ENCODE measurements around the gene ARHGAP30.
"Not testable (repeated sequence)": the region's sequence is repeated elsewhere in the genome, so short reads cannot be mapped to it uniquely, and the experiment has no call there.

ARHGAP30 gene, protein sequence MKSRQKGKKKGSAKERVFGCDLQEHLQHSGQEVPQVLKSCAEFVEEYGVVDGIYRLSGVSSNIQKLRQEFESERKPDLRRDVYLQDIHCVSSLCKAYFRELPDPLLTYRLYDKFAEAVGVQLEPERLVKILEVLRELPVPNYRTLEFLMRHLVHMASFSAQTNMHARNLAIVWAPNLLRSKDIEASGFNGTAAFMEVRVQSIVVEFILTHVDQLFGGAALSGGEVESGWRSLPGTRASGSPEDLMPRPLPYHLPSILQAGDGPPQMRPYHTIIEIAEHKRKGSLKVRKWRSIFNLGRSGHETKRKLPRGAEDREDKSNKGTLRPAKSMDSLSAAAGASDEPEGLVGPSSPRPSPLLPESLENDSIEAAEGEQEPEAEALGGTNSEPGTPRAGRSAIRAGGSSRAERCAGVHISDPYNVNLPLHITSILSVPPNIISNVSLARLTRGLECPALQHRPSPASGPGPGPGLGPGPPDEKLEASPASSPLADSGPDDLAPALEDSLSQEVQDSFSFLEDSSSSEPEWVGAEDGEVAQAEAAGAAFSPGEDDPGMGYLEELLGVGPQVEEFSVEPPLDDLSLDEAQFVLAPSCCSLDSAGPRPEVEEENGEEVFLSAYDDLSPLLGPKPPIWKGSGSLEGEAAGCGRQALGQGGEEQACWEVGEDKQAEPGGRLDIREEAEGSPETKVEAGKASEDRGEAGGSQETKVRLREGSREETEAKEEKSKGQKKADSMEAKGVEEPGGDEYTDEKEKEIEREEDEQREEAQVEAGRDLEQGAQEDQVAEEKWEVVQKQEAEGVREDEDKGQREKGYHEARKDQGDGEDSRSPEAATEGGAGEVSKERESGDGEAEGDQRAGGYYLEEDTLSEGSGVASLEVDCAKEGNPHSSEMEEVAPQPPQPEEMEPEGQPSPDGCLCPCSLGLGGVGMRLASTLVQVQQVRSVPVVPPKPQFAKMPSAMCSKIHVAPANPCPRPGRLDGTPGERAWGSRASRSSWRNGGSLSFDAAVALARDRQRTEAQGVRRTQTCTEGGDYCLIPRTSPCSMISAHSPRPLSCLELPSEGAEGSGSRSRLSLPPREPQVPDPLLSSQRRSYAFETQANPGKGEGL

DNA sequence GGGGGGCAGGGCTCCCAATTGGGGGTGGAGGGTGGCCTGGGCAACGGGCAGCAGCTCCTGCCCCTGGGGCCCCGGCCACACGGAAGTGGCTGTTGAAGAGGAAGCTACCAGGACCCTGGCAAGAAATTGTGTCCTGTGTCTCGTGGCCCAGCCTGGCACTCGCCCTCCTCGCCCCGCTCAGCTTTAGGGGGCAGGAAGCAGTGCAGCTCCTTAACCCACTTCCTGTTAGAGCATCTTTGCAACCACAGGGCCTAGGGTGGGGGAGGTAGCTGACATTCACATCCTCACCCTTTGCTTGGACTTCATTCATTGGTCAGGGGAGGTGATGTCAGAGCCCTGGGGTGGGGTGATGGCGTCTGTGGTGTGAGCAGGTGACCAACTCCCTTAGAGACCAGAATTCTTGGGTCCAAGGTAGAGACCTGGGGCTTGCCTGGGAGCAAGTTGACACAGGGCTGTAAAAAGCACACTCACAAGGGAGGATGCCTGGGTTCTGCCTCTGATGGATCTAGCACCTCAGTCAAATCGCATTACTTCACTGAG, at the start of gene ARHGAP30:
TSS of gene ARHGAP30 (minus strand) at position 161 of the 540 bp plus-strand sequence. CDS start 267 bp downstream, outside the sequence.
- no peak for DNase-seq

DNA sequence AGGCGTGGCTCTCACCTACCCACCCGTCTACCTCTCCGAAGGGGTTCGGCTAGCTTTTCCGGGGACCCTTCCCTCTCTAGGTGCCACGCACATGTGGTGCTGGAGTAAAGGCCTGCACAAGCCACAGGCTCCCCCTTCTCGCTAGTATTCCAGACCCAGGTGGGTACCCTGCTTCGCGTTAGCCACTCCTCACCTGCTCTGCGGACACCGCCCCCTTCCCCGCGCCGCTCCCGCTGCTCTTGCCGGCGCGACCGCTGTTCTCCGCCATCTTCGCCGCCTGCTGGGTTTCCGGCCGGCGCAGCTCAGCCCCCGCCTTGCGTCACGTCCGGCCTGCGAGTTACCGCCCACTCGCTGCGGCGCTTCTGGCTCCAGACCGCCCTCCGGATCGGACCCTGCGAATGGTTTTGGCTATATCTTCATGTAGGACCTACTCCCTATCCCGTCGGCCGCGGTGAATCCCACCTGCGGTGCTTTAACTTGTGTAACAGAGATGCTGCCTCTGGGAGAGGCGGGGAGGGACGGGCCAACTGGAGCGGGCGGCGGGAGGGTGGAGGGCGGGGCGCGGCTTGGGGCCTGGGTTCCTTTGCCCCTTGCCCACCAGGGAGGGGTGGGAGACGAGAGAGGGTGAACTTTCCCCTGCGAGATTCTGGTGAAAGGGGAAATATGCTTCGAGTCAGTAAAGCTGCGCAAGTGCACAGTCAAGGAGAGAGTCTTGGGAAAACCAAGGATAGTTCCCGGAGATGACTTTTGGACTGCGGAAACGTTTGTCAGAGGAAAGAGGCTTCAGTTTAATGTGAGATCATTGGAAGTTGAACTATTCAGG, 48.3 kb upstream of the ARHGAP30 start, which contains the start of the genes NIT1 and PFDN2:
TSS of gene NIT1 (plus strand) at position 347 of the 823 bp plus-strand sequence. CDS start at position 419, 72 bp downstream.
TSS of gene PFDN2 (minus strand) at position 279 of the 823 bp plus-strand sequence. CDS start at position 268, 11 bp downstream.
- peak; percentile 63 for DNase-seq

DNA sequence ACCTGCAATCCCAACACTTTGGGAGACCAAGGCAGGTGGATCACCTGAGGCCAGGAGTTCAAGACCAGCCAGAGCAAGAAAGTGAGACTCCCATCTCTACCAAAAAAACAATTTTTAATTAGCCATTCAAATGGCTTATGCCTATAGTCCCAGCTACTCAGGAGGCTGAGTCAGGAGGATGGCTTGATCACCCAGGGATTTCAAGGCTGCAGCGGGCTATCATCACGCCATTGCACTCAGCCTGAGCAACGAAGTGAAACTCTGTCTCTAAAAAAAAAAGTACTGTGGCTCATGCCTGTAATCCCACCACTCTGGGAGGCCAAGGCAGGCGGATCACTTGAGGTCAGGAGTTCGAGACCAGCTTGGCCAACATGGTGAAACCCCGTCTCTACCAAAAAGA, 46.3 kb upstream of the ARHGAP30 start:
- not testable (repeated sequence) for DNase-seq

DNA sequence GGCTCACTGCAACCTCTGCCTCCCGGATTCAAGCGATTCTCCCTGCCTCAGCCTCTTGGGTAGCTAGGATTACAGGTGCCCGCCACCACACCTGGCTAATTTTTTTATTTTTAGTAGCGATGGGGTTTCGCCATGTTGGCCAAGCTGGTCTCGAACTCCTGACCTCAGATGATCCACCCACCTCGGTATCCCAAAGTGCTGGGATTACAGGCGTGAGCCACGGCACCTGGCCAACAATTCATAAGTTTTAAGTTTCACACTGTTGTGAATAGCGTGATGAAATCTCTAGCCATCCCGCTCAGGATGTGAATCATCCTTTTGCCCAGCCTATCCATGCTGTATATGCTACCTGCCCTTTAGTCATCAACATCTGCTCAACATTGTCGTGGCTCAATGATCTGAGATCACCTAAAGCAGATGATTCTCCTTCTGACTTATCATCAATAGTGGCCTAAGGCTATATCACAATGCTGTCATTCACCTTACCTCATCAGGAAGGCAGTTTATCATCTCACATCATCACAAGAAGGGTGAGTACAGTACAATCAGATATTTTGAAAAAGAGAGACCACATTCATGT, 45.5 kb upstream of the ARHGAP30 start:
- DNase-seq: peak; percentile 68

DNA sequence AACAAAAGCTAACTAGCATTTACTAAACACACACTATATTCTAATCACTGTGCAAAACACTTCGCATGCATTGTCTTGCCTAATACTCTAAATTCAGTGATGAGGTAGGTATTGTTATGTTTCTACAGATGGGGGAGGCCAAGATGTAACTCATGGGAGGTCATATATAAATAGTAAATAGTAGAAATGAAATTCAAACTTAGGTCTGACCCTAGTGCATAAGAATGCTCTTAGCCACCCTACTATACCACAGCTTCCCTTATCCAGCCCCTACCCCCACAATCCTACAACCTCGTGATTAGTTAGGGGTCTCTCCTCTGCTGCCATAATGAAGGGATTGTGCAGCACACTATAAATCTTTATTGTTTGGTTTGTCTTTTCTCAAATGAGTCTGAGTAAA, 44.9 kb upstream of the ARHGAP30 start:
- no peak for DNase-seq

DNA sequence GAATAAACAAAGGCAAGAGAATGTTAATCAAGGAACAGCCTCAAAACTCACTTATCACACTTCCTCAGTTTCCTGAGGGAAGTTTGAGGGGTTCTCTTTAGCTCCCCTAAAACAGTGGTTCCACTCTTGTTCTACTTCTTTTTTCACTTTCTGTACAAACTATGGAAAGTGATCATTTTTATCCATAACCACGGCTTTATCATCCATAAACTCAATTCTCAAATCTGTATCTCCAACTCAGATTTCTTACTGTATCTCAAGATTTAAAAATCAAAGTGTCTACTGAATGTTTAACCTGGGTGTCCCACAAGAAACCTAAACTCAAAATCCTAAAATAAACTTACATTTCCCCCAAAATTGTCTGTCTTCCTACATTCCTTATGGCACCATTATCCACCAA, 44.2 kb upstream of the ARHGAP30 start:
- no peak for DNase-seq

DNA sequence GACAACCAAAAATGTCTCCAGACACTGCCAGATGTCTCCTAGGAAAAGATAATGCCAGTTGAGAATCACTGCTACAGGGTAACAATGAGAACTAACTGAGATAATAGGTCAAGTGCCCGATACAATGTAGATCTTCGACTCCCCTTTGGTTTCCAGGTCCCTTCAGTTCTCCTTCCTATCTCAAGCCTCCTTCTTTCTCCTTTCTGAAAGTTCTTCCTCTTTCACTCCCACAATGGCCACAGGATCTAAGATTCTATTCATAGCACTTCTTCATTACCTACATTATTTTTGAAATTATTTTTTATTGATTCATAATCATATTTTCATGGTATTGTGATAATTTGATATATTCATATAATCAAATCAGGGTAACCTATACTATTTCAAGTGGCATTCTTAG, 41.8 kb upstream of the ARHGAP30 start:
- DNase-seq: no peak

DNA sequence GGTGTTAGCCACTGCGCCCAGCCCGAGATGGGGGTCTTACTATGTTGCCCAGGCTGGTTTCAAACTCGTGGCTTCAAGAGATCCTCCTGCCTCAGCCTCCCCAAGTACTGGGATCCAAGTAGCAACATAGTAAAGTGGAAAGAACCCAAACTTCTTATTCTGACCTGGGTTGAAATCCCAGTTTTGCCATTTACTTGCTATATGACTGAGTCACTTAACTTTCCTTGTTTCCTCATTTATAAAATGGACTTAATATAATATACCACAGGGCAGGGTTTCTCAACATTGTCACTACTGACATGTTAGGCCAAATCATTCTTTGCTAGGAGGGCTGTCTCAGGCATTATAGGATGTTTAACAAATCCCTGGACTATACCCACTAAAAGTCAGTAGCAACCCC, 41.4 kb upstream of the ARHGAP30 start:
- no peak for DNase-seq

DNA sequence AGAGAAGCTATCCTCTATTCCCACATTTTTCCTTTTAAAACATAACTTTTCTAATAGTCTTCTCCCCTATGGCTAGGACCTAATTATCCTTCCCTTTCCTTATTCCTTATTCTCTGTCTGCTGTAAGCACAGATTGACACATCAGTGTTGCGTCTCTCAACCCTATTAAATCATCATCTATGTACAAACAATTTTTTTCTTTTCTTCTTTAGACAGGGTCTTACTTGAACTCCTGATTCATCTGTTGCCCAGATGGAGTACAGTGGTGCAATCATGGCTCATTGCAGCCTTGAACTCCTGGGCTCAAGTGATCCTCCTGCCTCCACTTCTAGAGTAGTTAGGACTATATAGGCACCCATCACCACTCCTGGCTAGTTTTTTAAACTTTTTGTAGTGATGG, 36.7 kb upstream of the ARHGAP30 start:
- no peak for DNase-seq

DNA sequence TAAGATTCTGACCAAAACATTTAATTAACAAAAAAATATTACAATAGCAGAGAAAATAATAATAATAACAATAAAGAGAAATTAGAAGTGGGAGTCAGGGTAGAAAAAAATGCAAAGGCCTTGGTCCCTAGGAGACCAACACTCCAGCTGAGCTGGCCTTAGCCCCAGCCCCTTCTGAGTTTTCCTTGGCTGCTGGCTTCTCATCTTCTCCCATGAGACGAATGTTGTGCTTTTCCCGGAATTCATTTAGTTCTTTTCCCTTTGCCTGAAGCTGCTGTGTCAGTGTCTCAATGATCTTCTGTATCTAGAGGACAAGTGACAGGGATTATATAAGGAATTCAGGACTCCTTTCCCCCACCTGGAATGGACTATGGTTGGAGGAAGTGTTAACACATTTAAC, 30.9 kb upstream of the ARHGAP30 start:
- no peak for DNase-seq

DNA sequence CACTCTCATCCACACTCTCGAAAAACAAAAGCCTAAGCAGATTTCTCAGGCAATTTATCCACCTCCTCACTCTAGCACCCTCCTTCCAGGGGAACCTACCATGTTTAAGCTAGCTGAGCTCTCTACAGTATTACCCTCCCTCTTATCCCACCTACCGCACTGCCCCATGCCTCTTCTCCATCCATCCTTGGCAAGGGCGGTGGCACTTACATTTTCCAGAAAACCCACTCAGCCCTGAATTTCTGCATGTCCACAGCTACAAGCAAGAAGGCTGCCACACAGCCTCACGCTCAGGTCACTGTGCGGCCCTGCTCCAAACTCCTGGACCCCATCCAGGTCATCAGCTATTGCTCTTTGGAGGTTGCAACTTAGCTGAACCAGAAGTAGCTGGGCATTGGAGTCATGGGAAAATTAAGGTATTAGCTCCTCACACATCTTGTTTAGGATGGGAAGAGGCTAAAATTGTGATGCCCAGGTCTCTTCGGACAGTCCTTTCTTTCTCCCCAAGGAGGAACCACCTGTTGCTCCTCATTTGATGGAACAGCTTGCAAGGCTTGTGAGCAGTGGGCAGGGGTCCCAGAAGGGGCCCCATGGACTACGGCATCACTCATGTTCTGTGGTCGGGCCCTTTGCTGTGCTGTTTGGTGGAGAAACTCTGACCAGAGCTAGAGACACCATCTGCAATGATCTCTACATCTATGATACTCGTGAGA, 29.6 kb upstream of the ARHGAP30 start:
- no peak for DNase-seq

DNA sequence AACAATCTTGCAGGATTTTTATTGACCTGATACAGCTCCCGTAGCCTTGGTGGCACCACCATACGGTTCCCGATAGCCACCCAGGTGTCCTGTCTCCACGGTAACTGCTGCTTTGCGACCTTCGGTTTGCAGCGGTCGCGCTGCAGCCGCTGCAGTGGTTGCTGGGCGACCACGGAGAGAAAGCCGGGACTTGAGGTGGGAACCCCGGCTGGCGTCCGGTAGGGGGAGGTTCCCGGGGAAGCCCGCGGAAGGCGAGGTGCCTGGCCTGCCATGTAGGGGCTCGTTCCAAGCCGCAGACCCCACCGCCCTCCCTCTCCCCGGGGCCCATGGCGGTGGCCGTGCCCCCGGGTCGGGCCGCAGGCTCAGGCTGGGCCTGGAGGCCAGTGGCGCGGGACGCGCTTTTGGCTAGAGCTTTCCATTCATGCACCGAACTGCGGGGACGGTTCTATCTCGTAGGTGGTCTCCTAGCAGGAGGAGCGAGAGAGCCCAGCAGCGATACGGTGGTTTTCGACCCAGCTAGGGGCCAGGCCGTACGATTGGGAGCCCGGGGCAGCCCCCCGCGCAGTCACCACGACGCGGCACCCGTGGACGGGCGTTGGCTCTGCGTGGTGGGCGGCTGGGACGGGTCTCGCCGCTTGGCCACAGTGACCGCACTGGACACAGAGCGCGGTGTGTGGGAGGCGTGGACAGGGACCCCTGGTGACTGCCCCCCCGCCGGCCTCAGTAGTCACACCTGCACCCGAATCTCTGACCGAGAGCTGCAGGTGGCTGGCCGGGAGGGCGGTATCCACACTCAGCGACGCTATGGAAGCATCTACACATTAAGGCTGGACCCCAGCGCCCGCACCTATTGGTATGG, 28.7 kb upstream of the ARHGAP30 start, which contains the start of gene KLHDC9:
TSS of gene KLHDC9 (plus strand) at position 152 of the 859 bp plus-strand sequence. CDS start at position 327, 175 bp downstream.
- peak; percentile 68 for DNase-seq

DNA sequence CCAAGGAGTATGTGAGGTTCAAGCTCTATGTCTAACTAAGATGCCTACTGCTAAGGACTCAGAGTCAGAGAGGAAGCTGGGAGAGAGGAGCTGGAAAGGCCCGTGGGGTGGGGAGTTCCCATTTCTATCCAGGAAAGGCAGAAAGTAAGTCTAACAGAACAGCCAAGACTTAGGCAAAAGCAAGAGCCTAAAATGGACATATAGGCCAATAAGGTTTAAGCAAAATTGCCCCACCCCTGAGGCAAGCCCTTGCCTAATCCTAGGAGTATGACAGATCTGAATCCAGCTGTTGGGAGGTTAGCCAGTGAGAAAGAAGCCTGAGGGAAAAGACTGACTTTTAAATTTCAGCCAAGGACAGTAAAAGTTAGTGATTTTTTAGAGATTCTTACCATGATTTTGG, 26.8 kb upstream of the ARHGAP30 start:
- no peak for DNase-seq

DNA sequence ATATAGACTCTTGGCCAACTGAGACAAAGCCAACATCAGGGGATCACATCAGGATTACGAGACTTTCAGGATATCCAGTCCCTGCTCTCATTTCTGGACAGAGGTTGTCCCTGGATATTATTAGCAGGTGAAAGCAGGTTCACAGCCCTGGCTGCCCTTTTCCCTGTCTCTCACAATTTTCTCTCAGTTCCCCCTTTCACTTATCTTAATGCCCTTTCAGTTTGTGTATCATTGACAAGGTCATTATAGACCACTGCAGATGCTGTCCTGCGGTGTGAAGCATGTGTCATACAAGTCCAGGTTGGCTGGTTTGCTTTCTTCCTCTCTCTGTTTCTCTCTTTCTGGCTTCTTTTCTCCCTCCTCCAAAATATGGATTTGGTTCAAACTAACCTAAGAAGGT, 26.3 kb upstream of the ARHGAP30 start:
- no peak for DNase-seq

DNA sequence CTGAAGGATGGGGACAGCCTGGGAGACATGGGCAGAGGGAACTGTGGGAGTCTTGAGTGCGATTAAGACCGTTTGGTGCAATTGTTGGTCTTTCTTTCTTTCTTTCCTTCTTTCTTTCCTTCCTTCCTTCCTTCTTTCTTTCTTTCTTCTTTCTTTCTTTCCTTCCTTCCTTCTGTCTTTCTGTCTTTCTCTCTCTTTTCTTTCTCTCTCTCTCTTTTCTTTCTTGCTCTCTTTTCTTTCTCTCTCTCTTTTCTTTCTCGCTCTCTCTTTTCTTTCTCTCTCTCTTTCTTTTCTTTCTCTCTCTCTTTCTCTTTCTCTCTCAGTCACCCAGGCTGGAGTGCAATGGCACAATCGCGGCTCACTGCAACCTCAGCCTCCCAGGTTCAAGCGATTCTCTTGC, 25.5 kb upstream of the ARHGAP30 start:
- DNase-seq: no peak

DNA sequence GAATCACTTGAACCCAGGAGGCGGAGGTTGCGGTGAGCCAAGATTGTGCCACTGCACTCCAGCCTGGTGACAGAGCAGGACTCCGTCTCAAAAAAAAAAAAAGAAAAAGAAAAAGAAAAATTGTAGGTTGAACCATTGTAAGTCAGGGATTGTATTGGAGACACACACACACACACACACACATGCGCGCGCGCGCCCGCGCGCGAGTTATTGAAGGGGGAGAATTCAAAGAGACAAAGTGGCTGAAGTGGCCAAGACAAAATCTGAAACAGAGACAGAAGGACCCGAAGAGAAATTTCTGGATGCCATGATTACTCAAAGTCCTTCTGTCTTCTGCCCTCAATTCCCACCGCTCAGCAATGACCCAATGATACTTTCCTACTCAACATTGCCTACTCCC, 24.8 kb upstream of the ARHGAP30 start:
- no peak for DNase-seq

DNA sequence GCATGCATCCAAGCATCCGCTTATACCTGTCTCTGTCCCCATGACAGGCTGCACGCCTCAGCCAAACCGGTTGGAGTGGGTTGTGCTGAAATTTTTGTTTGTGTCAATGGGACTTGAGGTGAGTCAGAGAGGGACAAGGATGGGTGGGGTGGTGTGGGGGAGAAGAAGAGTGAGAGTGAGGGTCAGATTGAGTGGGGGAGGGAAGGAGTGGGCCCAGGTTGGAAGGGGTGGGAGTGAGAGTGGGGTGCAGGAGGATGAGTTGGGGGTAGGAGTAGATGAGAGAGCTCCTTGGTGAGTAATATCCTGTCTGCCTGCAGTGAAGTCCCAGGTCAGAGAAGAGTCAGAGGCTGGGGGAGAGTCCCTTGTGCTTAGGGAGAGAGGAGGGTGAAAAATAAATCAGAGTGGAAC, 22.9 kb upstream of the ARHGAP30 start:
- no peak for DNase-seq

DNA sequence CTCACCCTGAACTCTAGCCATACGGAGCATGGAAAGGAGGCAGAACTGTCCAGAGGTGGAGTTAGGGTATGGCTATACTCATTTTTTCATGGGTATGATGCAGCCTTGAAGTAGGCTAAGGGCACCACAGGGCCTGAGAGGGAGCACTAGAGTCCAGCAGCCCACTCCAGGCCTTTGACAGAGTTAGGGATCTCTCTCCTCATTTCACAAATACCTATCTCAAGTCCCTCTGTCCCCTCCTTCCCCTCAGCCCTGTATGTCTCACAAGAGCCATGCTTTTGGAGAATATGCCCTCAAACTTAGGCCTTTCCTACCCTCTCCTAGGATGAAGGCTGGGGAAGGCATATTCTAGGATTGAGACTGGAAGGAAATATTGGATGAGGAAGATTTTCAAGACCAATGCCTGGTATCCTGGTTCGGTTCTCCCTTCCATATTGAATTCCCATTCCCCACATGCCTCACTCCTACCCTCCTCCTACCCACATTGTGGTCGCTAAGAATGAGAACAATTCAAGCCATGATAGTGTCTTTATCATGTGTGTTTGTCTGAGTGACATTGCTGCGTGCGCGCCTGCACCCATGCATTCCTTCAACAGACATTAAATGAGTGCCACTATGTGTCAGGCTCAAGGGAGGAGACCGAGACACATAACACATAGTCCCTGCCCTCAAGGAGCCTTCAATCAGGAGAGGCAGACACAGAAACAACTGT, 22.3 kb upstream of the ARHGAP30 start:
- no peak for DNase-seq

DNA sequence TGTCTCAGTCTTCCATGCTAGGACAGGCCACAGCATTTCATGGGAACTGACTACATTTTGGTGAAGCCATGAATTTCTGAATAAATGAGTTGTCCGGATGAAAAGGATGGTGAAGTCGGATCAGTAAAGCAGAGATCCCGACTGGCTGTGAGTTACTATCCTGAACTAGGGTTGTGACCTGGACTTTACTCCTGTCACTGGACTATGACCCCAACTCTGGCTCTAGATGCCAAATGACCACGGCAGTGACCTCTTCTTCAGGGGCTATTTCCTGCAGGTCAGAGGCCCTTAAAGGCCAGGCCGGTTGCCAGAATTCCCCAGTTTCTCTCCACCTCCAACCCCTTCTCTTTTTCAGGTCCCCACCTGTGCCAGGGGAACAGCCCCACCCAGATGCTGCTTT, 21.4 kb upstream of the ARHGAP30 start:
- no peak for DNase-seq
